ENCODE measurements around the gene HJV.

HJV gene

DNA sequence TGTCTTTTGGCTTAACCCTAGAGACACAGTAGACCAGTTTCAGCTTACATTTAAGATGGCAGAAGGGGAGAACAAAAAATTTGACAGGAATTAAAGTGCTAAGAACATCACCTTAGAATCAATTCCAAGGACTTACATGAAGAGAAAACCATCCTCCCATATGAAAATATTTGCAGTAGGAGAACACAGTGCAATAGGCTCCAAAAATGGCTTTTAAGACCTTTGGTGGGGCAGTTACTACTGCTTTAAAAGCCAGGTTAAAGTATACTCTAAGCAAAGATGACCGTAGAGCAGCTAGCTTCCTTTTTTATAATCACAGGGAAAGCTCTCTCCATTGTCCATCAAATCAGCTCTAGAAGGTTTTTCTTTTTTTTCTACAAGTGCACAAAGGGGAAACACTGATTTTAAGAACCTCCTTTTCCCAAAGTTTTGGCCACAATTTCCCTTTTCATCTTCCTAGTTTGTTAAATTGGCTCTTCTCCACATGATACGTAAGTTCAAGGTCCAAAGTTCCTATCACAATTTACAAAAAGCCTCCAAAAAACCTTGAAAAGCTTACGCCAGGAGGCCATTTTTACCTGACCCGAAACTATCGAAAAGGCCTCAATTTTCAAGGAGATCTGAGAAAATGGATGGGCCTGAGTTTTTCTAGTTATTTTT lies 28.4 kb downstream of the HJV start:
- DNase-seq (ENCODE audit: low read depth in 3 of 3), result no peak

DNA sequence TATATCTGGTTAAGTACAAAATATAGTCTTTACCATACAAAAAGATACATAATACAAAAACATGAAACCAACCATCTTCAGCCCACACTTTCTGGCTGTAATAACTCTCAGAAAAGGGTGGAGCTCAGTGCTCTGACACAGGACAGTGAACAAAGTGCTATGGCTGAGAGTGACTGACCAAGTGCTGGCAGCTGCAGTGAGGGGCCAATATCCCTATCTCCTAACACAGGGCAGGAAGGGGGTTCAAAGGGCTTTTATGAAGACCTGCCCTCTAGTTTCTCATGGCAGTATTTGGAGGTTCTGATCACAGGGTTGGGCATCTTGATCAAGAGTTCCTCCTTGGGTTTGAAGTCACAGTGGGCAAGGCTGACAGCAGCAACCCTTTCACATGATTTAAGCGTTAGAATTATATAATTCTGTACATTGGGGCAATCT lies 29.0 kb downstream of the HJV start:
- no peak for DNase-seq (ENCODE audit: low read depth in 3 of 3)

DNA sequence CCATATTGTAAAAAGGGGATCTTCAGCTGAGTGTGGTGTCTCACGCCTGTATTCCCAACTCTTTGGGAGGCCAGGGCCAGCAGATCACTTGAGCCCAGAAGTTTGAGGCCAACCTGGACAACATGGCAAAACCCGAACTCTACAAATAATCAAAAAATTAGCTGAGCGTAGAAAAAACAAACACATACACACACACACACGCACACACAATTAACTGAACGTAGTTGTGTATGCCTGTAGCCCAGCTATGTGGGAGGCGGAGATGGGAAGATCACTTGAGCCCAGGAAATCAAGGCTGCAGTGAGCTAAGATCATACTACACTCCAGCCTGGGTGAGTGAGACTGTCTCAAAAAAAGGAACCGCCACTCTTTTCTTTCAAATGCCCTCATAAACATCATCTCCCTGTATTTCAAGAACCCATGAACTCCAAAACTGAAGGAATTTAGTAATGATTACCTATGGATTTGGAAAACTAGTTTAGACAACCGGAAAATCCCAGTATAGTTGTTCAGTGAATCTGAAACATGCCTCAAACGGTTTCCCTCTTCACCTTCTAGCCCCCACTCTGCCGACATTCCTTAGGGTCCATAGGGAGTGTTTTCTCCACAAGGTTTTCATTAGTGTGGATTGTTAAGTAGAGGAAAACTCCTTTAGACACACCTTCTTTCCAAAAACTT lies 29.7 kb downstream of the HJV start:
- no peak for DNase-seq (ENCODE audit: low read depth in 3 of 3)

DNA sequence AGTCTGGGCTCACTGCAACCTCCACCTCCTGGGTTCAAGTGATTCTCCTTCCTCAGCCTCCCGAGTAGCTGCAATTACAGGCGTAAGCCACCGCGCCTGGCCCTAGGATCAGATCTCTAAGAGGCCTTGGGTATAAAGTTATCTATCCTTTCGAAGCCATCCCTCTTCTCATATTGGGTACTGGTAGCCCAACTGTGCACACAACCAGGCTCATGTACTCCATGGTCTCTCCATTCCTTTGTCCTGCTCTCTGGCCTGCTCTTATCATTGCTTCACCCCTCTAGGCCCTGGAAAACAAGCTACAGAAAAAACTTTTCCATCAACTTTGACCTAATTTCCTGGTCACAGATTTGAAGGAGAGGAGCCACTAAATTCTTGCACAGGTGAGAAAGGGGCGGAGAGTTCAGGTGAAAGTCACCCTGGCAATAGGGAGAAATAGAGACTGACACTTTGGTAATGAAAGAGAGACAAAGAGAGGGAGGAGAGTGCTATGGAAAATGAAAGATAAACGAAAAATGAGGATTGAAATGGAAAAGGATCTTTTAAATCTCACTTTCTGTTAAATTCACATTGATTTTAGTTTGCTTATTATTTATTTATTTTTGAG lies 31.2 kb downstream of the HJV start:
- no peak for DNase-seq (ENCODE audit: low read depth in 3 of 3)

DNA sequence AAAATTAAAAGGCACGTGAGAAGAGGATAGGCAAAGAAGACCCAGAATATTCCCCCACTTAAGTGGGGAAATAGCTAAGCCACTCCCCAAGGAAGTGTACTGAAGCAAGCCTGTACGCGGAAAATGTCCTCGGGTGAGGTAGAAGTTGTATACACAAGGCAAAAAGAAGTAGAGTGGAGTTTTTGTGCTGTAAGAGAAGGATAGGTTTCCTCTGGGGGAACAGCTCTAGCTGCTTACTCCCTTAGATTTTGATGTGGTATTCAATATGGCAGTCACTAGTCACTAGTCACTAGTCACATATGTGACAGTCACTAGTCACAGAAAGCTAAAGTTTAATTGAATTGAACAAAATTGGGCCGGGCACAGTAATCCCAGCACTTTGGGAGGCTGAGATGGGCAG lies 32.8 kb downstream of the HJV start:
- DNase-seq (ENCODE audit: low read depth in 3 of 3), result no peak

DNA sequence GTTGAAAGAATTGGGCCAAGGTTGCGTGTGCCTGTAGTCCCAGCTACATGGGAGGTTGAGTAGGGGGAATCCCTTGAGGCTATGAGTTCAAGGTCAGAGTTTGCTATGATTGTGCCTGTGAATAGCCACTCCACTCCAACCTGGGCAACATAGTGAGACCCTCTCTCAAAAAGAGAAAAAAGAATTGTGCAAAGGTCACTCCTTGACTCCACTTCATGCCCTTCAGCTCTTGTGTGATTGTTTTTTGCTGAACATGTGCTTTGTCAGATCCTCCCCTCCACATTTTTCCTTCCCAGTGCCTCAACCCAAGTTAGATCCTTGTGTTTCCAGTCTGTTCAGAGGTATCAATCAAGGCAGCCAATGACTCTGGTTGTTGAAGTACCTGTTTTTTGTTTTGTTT lies 33.6 kb downstream of the HJV start:
- DNase-seq (ENCODE audit: low read depth in 3 of 3), result no peak

DNA sequence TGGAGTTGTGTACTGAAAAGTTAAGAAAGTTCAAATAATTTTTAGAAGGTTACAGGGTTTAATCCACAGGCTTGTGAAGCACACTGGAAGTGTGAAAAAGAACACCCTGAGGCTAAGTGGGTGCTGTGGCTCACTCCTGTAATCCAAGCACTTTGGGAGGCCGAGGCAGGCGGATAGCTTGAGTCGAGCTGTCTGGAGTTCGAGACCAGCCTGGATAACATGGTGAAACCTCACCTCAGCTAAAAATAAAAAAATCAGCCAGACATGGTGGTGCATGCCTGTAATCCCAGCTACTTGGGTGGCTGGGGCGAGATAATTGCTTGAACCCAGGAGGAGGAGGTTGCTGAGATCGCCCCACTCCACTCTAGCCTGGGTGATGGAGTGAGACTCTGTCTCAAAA lies 35.0 kb downstream of the HJV start:
- no peak for DNase-seq (ENCODE audit: low read depth in 3 of 3)

DNA sequence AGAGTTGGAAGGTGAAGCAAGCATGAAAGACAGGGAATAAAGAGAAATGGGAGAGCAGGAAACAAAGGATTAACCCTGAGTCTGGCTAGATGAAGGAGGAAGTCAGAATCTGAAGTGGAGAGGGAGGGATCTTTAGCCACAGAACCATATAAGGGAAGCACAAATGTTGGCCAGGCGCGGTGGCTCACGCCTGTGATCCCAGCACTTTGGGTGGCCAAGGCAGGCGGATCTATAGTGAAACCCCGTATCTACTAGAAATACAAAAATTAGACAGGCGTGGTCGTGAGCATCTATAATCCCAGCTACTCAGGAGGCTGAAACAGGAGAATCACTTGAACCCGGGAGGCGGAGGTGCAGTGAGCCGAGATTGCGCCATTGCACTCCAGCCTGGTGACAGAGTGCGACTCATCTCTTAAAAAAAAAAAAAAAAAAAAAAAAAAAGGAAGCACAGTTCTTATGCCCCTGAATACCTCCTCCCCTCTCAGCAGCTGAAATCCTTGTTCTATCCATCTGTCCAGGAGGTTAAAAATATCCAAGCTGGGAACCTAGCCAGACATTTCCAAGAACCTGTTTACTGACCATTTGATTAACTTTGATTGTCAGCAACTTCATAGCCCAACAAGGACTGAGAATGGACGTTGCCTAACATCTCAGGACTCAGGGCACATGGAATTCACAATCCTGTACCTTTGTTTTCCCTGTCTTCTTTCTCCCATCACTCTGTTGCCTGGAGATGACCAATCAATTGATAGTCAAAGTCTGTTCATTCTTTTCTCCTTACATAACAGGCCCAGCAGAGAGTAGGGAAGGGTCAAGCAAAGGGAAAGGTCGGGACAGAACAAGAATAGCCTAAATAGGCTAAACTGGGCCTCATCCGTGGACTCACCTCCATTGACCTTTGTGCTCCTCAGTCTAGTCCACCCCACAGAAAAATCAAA lies 35.8 kb downstream of the HJV start:
- no peak for DNase-seq (ENCODE audit: low read depth in 3 of 3)

DNA sequence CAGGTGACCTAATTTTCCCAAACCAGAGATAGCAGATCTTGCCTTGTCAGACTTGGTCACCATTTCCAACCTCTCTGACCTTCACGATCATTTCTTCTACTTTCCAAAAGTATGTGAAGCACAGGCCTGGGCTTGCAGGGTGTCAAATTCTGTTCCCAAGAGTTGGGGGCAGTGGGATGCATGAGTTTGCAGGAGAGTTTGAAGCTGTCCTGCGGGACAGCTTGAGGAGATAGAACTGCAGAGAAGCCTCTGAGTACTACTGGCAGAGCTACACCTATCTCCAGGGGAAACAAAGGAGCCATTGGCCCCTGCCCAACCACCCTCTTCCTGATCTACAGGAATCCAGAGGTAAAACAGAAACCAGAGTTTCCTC lies 36.4 kb downstream of the HJV start:
- no peak for DNase-seq (ENCODE audit: low read depth in 3 of 3)

DNA sequence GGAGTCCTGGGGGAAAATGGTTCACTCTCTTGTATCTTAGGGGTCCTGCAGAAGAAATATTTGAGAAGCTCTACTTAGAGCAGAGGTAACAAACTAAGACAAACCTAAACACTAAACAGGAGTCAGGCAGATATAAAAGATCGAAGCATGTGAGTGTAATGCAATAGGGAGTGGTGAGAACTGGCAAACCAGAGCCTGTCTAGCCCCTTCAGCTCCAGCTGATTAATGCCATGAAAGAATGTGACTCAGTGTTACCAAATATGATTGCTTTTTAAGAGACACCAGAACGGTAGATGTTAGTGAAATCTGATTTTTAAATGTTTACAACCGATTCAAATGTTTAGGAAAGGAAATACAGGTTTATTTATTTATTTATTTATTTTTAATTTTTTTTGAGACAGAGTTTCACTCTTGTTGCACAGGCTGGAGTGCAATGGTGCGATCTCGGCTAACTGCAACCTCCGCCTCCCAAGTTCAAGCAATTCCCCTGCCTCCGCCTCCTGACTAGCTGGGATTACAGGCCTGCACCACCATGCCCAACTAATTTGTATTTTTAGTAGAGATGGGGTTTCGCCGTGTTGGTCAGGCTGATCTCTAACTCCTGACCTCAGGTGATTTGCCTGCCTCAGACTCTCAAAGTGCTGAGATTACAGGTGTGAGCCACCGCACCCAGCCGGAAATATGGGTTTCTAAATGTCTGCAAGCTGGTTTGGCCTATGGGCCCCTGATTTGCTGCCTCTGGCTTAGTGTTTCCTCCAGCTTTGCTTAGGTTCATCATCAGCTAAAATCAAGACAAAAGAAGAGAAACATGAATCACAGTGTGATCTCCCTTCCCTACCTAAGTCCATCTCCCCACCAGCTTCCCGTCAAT lies 37.3 kb downstream of the HJV start:
- DNase-seq (ENCODE audit: low read depth in 3 of 3), result no peak

DNA sequence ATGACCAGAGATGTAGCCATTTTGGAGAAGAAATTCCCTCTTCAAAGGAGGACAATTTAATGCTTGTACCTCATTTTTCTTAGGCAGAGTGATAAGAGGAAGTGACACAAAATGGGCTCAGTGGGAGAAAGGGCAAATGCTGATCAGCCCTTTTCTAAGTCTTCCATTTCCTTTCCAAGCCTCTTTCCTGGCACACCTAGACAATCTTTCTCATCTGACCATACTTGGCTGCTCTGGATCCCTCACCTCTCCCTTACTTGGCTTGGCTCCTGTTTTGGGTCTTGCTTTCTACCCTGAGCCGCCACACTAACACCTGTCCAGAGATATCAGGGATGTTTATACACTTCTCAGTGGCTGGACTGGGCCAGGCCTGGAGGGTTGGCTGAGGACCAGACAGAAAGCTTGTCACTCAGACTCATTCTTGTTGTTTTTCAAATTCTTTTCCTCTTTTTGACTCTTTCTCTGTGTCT lies 38.3 kb downstream of the HJV start:
- no peak for DNase-seq (ENCODE audit: low read depth in 3 of 3)

DNA sequence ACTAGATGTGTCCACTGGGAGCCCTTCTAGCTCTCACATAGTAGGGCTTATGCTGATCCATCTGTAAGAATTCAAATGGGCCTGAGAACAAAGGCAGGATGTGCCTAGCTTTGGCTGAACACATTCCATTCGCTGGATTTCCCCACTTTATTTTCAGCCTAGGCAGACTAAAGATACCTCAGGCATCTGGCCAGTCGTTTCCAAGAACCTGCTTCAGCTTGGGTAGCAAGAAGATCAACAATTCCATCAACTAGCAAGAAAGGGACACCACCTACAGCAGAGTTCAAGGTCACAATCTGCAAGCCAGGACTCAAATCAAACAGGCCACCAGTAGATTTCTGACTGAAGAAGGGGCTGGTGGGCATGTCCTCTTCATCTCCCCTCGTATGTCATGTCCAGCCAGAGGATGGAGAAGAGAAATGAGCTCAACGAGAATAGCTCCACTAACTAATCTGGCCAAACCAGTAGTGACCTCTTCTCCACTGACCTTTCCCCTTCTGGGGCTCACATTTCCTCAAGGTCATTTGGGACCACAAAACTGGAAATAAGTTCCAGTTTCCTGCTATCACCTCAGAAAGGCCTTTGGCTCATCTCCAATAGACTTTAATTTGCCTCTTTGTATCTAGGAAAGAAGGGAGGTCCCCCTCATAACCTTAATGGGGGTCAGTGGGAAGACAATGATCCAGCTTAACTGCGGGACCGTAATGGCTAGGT lies 39.4 kb downstream of the HJV start:
- no peak for DNase-seq (ENCODE audit: low read depth in 3 of 3)

DNA sequence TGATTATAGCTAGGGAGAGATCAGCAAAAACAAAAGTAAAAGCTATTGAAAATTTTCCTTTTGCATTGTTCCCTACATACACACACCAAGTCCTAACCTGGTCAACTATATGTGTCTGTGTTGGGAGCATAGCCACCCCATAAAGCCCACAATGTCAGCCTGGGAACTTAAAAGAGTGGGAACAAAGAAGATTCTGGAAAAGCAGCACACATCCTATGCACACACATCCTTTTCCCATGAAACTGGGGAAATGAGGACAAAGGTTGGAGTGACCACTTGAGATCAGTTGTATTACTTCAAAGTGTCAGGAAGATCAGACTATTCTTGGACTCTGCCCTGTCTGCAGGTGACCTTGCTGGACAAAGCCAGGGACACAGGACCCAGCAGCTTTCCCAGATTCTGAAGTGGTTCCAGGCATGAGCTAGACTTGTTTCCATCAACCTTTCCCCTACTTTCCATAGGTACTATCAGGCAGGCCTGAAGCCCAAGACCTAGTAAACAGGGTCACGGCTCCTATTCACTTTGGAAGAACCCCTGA lies 41.0 kb downstream of the HJV start:
- no peak for DNase-seq (ENCODE audit: low read depth in 3 of 3)

DNA sequence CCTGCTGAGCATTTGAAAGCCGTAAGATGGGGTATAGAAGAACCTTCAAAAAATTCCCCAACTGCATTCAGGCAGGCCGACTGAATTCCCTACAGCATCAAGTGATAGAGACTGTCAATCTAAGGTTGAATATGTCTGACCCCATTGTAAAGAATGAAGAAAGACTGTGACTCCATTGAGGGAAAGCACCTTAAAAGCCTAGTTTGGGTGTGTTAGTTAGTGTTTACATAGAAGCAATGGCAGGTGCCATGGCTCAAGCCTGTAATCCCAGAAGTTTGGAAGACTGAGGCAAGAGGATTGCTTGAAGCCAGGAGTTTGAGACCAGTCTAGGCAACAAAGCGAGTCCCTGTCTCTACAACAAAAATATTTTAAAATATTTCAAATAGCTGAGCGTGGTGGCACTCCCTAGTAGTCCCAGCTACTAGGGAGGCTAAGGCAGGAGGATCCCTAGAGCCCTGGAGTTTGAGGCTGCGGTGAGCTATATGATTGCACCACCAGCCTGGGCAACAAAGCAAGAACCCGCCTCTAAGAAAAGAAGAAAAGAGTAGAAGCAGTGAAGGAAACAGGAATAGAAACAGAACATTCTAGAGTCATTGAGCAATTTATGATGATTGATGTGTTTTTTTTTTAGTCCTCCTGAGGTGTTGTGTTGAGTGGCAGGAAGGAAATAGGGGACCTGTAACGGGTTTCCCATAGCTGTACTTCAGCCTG lies 41.6 kb downstream of the HJV start:
- no peak for DNase-seq (ENCODE audit: low read depth in 3 of 3)

DNA sequence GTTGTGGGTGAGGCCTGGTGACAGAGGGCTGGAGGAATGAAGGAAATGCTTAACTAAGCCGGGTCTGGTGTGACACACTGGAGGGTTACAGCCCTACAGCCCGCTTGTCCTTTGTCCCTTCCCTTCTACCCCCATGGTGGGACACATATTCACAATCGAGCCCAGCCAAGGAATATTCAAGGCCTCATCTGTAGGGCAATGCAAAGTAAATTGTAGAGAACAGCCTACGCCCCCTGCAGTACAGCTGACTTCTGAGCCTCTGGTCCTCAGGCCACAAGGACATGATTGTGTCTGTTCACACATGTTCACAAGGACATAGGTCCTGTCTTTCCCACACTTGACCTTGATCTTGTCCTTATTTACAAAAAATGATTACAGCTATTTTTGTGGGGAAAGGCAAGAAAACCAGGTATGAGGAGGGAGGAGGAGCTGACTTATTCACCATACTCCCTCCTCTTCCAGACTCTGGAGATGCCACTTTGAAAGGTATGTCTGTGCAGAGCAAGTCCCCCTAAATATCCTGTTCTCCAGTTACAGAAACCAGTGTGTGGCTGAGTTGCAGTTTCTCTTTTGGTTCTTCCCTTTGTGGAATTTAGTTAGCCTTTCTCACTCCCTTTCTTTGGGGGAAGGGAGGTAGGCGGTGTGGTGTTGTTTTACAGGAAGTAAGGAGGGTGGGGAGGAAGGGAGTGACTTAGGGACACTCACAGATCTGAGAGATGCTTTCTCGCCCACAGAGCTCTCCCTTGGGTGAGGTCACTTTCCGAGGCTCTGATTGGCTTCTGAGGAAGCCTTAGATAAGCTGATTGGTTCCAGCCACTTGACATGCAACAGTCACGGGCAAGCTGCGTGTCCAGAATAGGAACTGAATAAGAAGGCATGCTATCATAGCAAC lies 42.4 kb downstream of the HJV start:
- peak in 2 of 3 experiments; percentile 55 to 61 for DNase-seq (ENCODE audit: low read depth in 3 of 3)

DNA sequence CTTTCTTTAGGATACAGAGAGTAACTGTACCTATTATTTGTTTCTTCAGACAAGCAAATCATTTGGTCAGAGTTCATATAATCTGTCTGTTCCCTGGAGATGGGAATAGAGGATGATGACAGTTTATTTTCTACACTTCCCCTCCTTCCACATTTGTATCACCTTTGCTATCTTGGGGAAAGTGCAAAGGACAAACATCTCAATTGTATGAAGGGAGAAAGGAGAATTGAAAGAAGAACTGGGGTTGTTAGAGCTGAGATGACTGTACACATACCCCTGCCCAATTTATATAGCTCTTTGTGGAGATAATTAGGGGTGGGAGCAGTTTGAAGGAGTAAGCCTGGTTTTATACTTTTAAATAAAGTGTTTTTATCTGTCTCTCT lies 43.1 kb downstream of the HJV start:
- DNase-seq (ENCODE audit: low read depth in 3 of 3), result no peak

DNA sequence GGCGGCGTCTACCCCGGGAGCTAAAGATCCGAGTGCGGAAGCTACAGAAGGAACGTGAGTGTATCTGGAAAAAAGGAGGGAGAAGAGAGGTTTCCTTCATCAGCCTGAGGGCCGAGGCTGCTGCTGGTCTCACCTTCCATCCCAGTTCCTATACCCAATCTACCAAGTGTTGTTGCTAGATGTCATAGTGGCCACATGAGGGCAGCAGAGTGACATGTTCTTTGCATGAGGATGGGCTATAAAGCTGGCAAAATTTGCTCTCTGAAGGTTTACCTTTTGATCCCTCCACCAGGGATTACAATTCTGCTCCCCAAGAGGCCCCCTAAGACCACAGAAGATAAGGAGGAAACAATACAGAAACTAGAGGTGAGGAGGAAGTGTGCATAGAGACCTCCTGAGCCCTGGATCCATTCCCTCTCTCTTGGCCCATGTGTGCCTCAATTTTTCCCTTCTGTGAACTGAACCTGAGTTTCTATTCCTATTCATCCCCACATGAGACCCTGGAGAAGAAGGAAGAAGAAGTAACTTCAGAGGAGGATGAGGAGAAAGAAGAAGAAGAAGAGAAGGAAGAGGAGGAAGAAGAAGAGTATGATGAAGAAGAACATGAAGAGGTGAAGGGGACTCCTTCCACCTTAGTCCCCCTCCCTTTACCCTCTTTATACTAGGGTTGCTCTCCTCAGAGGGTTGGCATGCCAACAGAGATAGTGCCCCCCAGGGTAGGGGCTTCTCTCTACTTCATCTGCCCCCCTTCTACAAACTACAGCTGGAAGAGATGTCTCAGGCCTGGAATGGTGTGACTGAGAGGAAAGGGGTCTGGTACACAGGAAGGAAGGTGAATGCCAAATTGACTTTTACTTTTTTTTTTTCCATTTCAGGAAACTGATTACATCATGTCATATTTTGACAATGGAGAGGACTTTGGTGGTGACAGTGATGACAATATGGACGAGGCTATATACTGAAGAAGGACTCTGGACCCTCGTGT lies 43.8 kb downstream of the HJV start:
- DNase-seq (ENCODE audit: low read depth in 3 of 3), result peak in 2 of 3 experiments; percentile 44 to 56

All from stimulated activated CD4-positive, alpha-beta T cell treated with anti-CD3 and anti-CD28 coated beads, TNF-alpha, amount 100 ng/mL, for 4 hours (primary cell).